ENCODE data around the gene RRM1. TPM values are rescaled to one million over a fixed set of nuclear protein-coding genes. Genes with fewer than 3 reads are reported as not detected.
"Not testable (repeated sequence)": the region's sequence is repeated elsewhere in the genome, so short reads cannot be mapped to it uniquely, and the experiment has no call there.

Gene RRM1
- total RNA-seq, 4 donors from 2014 or later = 13.8 to 23.8 (median 16.8) TPM

- DNase-seq = no peak
- no peaks in the 10 kb centered on the region for H3K4me1 ChIP-seq
- no peaks in the 10 kb centered on the region for H3K27me3 ChIP-seq
- in situ Hi-C loops (cut with MboI; ENCODE audit: low pct_ligation_motif_present in 1 of 4, low pct_unique_long_range_greater_than_20kb in 1 of 4, low sequenced_read_pairs in 3 of 4) (no loop called here), intact Hi-C loops (cut with DNase I; ENCODE audit: low total_unique reads) (no loop called here)
- no peak overlapping the region for H3K4me3 ChIP-seq
- H3K36me3 ChIP-seq = no peaks in the 10 kb centered on the region
- no peaks in the 10 kb centered on the region for H3K9me3 ChIP-seq
- TF ChIP-seq, protein P1, sequence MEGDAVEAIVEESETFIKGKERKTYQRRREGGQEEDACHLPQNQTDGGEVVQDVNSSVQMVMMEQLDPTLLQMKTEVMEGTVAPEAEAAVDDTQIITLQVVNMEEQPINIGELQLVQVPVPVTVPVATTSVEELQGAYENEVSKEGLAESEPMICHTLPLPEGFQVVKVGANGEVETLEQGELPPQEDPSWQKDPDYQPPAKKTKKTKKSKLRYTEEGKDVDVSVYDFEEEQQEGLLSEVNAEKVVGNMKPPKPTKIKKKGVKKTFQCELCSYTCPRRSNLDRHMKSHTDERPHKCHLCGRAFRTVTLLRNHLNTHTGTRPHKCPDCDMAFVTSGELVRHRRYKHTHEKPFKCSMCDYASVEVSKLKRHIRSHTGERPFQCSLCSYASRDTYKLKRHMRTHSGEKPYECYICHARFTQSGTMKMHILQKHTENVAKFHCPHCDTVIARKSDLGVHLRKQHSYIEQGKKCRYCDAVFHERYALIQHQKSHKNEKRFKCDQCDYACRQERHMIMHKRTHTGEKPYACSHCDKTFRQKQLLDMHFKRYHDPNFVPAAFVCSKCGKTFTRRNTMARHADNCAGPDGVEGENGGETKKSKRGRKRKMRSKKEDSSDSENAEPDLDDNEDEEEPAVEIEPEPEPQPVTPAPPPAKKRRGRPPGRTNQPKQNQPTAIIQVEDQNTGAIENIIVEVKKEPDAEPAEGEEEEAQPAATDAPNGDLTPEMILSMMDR (IDR thresholded peaks at IDR 0.05) = no peak
- H3K27ac ChIP-seq = no peak overlapping the region
- 93 to 100% methylated on average over 4 to 7 of the region's 7 CpGs for WGBS, 2 donors (ENCODE audit: low coverage in 1 of 2)
Observed at GRCh38 chr11:4146772-4147098, 52.1 kb downstream of the RRM1 start.

GRCh38 chr11:4154503-4154902 lies 59.9 kb downstream of the RRM1 start:
- TF ChIP-seq POLR2A (IDR thresholded peaks at IDR 0.05) = no peak
- no peak for TF ChIP-seq POLR2AphosphoS5 (IDR thresholded peaks at IDR 0.05)
- TF ChIP-seq, protein P1 (IDR thresholded peaks at IDR 0.05) = no peak
- TF ChIP-seq EP300 (IDR thresholded peaks at IDR 0.05; ENCODE audit: low read depth) = no peak
- intact Hi-C loops (cut with DNase I; ENCODE audit: low total_unique reads) (no loop called here), in situ Hi-C loops (cut with MboI; ENCODE audit: low pct_ligation_motif_present in 1 of 4, low pct_unique_long_range_greater_than_20kb in 1 of 4, low sequenced_read_pairs in 3 of 4) (no loop called here)
- H3K27ac ChIP-seq = no peak overlapping the region
- DNase-seq = no peak
- no peak overlapping the region for H3K4me3 ChIP-seq
- no peaks in the 10 kb centered on the region for H3K27me3 ChIP-seq
- no peaks in the 10 kb centered on the region for H3K36me3 ChIP-seq
- H3K4me1 ChIP-seq = no peaks in the 10 kb centered on the region
- H3K9me3 ChIP-seq = no peaks in the 10 kb centered on the region

- Histone ChIP-seq H3K27me3 (no peaks in the 10 kb centered on the region), H3K27ac (no peak overlapping the region), H3K4me3 (no peak overlapping the region), H3K4me1 (no peaks in the 10 kb centered on the region), H3K9me3 (no peaks in the 10 kb centered on the region), H3K36me3 (no peaks in the 10 kb centered on the region)
- DNase-seq = no peak
- TF ChIP-seq EP300 (IDR thresholded peaks at IDR 0.05; ENCODE audit: low read depth) (no peak), POLR2A (IDR thresholded peaks at IDR 0.05) (no peak), POLR2AphosphoS5 (IDR thresholded peaks at IDR 0.05) (no peak)
- TF ChIP-seq, protein P1 (IDR thresholded peaks at IDR 0.05) = no peak
- intact Hi-C loops (cut with DNase I; ENCODE audit: low total_unique reads) = no loop called here
- in situ Hi-C loops (cut with MboI; ENCODE audit: low pct_ligation_motif_present in 1 of 4, low pct_unique_long_range_greater_than_20kb in 1 of 4, low sequenced_read_pairs in 3 of 4) = no loop called here
Observed at GRCh38 chr11:4156571-4156970, 62.0 kb downstream of the RRM1 start.

DNA sequence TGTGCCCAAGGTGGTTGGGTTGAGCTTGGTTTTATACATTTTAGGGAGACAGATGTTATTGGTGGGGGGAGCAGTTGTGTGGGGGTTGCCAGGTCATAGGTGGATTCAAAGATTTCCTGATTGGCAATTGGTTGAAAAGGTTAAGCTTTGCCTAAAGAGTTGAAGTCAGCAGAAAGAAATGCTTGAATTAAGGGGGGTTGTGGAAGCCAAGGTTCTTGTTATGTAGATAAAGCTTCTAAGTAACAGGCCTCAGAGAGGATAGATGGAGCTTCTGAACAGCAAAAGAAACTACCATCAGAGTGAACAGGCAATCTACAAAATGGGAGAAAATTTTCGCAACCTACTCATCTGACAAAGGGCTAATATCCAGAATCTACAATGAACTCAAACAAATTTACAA lies 64.2 kb downstream of the RRM1 start:
- H3K4me3 ChIP-seq; DNase-seq; H3K9me3 ChIP-seq; H3K4me1 ChIP-seq; intact Hi-C loops (cut with DNase I; ENCODE audit: low total_unique reads); in situ Hi-C loops (cut with MboI; ENCODE audit: low pct_ligation_motif_present in 1 of 4, low pct_unique_long_range_greater_than_20kb in 1 of 4, low sequenced_read_pairs in 3 of 4); H3K27ac ChIP-seq; H3K27me3 ChIP-seq; H3K36me3 ChIP-seq: not testable (repeated sequence)
- 92% methylated on average over 1 of the region's 1 CpG; no CpG with 5 or more reads in 1 of the 2 donors for WGBS, 2 donors (ENCODE audit: low coverage in 1 of 2)

DNA sequence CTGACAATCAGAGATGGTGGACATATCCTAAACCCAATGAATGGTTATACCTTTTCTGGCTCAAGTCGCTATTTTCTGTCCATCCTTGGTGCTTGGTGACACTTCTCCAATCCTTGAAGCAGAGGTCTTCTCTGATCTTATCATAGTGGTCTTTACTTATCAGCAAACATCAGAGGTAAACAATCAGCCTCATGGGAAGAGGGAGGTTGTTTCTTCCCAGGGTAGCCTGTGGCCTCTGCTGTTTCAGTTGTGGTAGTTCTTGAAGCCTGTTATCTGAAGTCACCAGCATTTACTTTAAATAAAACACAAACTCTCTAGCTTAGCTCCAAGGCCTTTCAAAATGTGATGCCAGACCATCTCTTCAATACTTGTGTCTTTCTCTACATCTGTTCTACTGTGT lies 66.7 kb downstream of the RRM1 start:
- no peak for TF ChIP-seq POLR2A (IDR thresholded peaks at IDR 0.05)
- TF ChIP-seq, protein P1 (IDR thresholded peaks at IDR 0.05) = no peak
- TF ChIP-seq EP300 (IDR thresholded peaks at IDR 0.05; ENCODE audit: low read depth) = no peak
- TF ChIP-seq POLR2AphosphoS5 (IDR thresholded peaks at IDR 0.05) = no peak
- intact Hi-C loops (cut with DNase I; ENCODE audit: low total_unique reads) (no loop called here), in situ Hi-C loops (cut with MboI; ENCODE audit: low pct_ligation_motif_present in 1 of 4, low pct_unique_long_range_greater_than_20kb in 1 of 4, low sequenced_read_pairs in 3 of 4) (no loop called here)
- no peak for DNase-seq
- no peaks in the 10 kb centered on the region for H3K9me3 ChIP-seq
- no peak overlapping the region for H3K4me3 ChIP-seq
- 60 to 96% methylated on average over 1 of the region's 1 CpG for WGBS, 2 donors (ENCODE audit: low coverage in 1 of 2)
- no peaks in the 10 kb centered on the region for H3K4me1 ChIP-seq
- no peaks in the 10 kb centered on the region for H3K36me3 ChIP-seq
- H3K27ac ChIP-seq = no peak overlapping the region
- H3K27me3 ChIP-seq = no peaks in the 10 kb centered on the region
